ENCODE measurements around the gene RSPH6A. TPM values are rescaled to one million over a fixed set of nuclear protein-coding genes. Genes with fewer than 3 reads are reported as not detected.
A peak's percentile ranks its signal among the peaks of the same experiment; 100 is the strongest.

Gene RSPH6A
- polyA plus RNA-seq, 1 donor (not counting 4 experiments of a cell fraction or from before 2014, with no cell fraction given): not detected

- Histone ChIP-seq H3K36me3 (ENCODE audit: control insufficient read depth in 2 of 2, extremely low read depth in 1 of 2, insufficient read depth in 2 of 2, low read length in 2 of 2) (peaks cover 8 to 26% of the 10 kb centered on the region in 2 experiments), H3K27ac (ENCODE audit: control insufficient read depth, insufficient read depth, low read length) (no peak overlapping the region), H3K9me1 (ENCODE audit: control insufficient read depth, extremely low read depth, insufficient read depth, low read length) (no peaks in the 10 kb centered on the region), H2AFZ (ENCODE audit: control insufficient read depth, low read length) (no peak overlapping the region), H3K9ac (ENCODE audit: control insufficient read depth, extremely low read depth, insufficient read depth, low read length) (no peak overlapping the region), H3K79me2 (ENCODE audit: control insufficient read depth, insufficient read depth, low read length) (no peaks in the 10 kb centered on the region), H3K4me2 (ENCODE audit: control insufficient read depth, extremely low read depth, insufficient read depth, low read depth, low read length) (no peak overlapping the region), H4K20me1 (ENCODE audit: control insufficient read depth, extremely low read depth, insufficient read depth, low read length) (peaks cover 13% of the 10 kb centered on the region), H3K4me3 (ENCODE audit: control insufficient read depth in 2 of 3, extremely low read depth in 1 of 3, insufficient read depth in 2 of 3, low read depth in 1 of 3, low read length in 3 of 3) (no peak overlapping the region), H3K9me3 (ENCODE audit: control insufficient read depth, low read depth, low read length) (no peaks in the 10 kb centered on the region), H3K4me1 (ENCODE audit: control insufficient read depth, extremely low read depth, insufficient read depth, low read length) (peaks cover 33% of the 10 kb centered on the region), H3K27me3 (ENCODE audit: control insufficient read depth, extremely low read depth, insufficient read depth, low read length) (no peaks in the 10 kb centered on the region)
- FAIRE-seq: peak; percentile 5
- no peak for TF ChIP-seq EZH2 (IDR thresholded peaks at IDR 0.05; ENCODE audit: low read length)
- TF ChIP-seq CTCF (optimal IDR thresholded peaks at IDR 0.05 in 1 of 3, IDR thresholded peaks at IDR 0.05 in 1 of 3, conservative IDR thresholded peaks at IDR 0.05 in 1 of 3; ENCODE audit: extremely low read depth in 1 of 3, insufficient read depth in 2 of 3, low read length in 3 of 3): no peak
- dilution Hi-C loops (cut with MboI; ENCODE audit: extremely low pct_ligation_motif_present, low sequenced_read_pairs): no loop called here
- DNase-seq (ENCODE audit: low read depth, low spot score): no peak
Observed at GRCh38 chr19:45782820-45783785, 32.0 kb downstream of the RSPH6A start.

GRCh38 chr19:45782162-45782691 lies 32.9 kb downstream of the RSPH6A start, which contains the start of gene DMPK:
TSS of gene DMPK (minus strand) at chr19:45782490. CDS start at chr19:45782352, 138 bp downstream.
- no peak for DNase-seq (ENCODE audit: low read depth, low spot score)
- peaks cover 13% of the 10 kb centered on the region for H4K20me1 ChIP-seq (ENCODE audit: control insufficient read depth, extremely low read depth, insufficient read depth, low read length)
- no peak for FAIRE-seq
- peak within 1 kb of the TSS in 1 of 3 experiments; percentile 34 for H3K4me3 ChIP-seq (ENCODE audit: control insufficient read depth in 2 of 3, extremely low read depth in 1 of 3, insufficient read depth in 2 of 3, low read depth in 1 of 3, low read length in 3 of 3)
- H3K9me1 ChIP-seq (ENCODE audit: control insufficient read depth, extremely low read depth, insufficient read depth, low read length): no peaks in the 10 kb centered on the region
- no peaks in the 10 kb centered on the region for H3K27me3 ChIP-seq (ENCODE audit: control insufficient read depth, extremely low read depth, insufficient read depth, low read length)
- dilution Hi-C loops (cut with MboI; ENCODE audit: extremely low pct_ligation_motif_present, low sequenced_read_pairs): no loop called here
- H3K4me1 ChIP-seq (ENCODE audit: control insufficient read depth, extremely low read depth, insufficient read depth, low read length): peaks cover 33% of the 10 kb centered on the region
- no peaks in the 10 kb centered on the region for H3K79me2 ChIP-seq (ENCODE audit: control insufficient read depth, insufficient read depth, low read length)
- no peak within 1 kb of the TSS for H2AFZ ChIP-seq (ENCODE audit: control insufficient read depth, low read length)
- no peak within 1 kb of the TSS for H3K9ac ChIP-seq (ENCODE audit: control insufficient read depth, extremely low read depth, insufficient read depth, low read length)
- H3K27ac ChIP-seq (ENCODE audit: control insufficient read depth, insufficient read depth, low read length): no peak within 1 kb of the TSS
- peak within 1 kb of the TSS; percentile 16 for H3K4me2 ChIP-seq (ENCODE audit: control insufficient read depth, extremely low read depth, insufficient read depth, low read depth, low read length)
- TF ChIP-seq CTCF (optimal IDR thresholded peaks at IDR 0.05 in 1 of 3, IDR thresholded peaks at IDR 0.05 in 1 of 3, conservative IDR thresholded peaks at IDR 0.05 in 1 of 3; ENCODE audit: extremely low read depth in 1 of 3, insufficient read depth in 2 of 3, low read length in 3 of 3): no peak
- TF ChIP-seq EZH2 (IDR thresholded peaks at IDR 0.05; ENCODE audit: low read length): no peak
- no peaks in the 10 kb centered on the region for H3K9me3 ChIP-seq (ENCODE audit: control insufficient read depth, low read depth, low read length)
- H3K36me3 ChIP-seq (ENCODE audit: control insufficient read depth in 2 of 2, extremely low read depth in 1 of 2, insufficient read depth in 2 of 2, low read length in 2 of 2): peaks cover 13 to 27% of the 10 kb centered on the region in 2 experiments

Measured in keratinocyte (primary cell).